ENCODE measurements around the gene ZNF574. TPM values are rescaled to one million over a fixed set of nuclear protein-coding genes. Genes with fewer than 3 reads are reported as not detected.

Gene ZNF574
- total and polyA plus RNA-seq, 2 donors (not counting 3 experiments of a cell fraction or from before 2014, with no cell fraction given) = 13.6 to 15.3 TPM

DNA sequence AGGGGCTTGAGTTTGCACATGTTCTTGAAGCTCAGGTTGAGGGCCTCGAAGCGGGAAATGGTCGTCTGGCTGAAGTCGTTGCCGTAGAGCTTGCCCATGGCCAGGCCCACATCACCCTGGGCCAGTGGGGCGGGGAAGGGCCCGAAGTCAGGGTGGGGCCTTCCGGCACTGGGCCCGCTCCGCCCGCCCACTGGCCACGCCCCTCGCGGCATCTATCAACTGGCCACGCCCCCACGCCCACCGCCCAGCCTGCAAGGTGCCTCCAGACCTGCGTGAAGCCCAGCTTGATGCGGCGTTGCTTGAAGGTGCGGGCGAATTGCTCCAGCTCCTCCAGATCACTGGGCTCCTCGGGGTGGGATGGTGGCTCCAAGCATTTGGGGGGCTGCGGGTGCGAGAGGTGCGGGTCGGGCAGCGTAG lies 19.9 kb downstream of the ZNF574 start:
- H3K4me1 ChIP-seq (ENCODE audit: control insufficient read depth, extremely low read depth, insufficient read depth, low read length) = peaks cover 16% of the 10 kb centered on the region
- no peak overlapping the region for H2AFZ ChIP-seq (ENCODE audit: low read depth, low read length)
- dilution Hi-C loops (cut with MboI; ENCODE audit: extremely low pct_ligation_motif_present, low sequenced_read_pairs) (no loop called here), intact Hi-C loops (cut with micrococcal nuclease) (no loop called here)
- H3K9me3 ChIP-seq (replicated peaks; ENCODE audit: control insufficient read depth, insufficient read depth, low read length) = no peaks in the 10 kb centered on the region
- no TSS peak for BruUV-seq (replicated peaks)
- no peak overlapping the region for H3K4me2 ChIP-seq (ENCODE audit: insufficient read depth, low read length)
- no peaks in the 10 kb centered on the region for H3K27me3 ChIP-seq (ENCODE audit: control insufficient read depth in 2 of 2, insufficient read depth in 2 of 2, low read length in 2 of 2)
- H3K4me3 ChIP-seq (replicated peaks in 1 of 3; ENCODE audit: insufficient read depth in 1 of 3, low read depth in 1 of 3, low read length in 3 of 3) = no peak overlapping the region
- no peak for DNase-seq (ENCODE audit: low read depth, low spot score)
- CTCF ChIA-PET = interaction anchor here (0.7 to 1.7 kb wide), 2 partner anchors 14 to 72 kb away, joined by 3 to 4 read pairs; no protein-coding TSS in a partner anchor
- no peak overlapping the region for H3K9ac ChIP-seq (replicated peaks; ENCODE audit: extremely low read depth, insufficient read depth, low read length)
- POLR2A ChIA-PET = no interaction called here
- TF ChIP-seq FOS (IDR thresholded peaks at IDR 0.05; ENCODE audit: borderline replicate concordance, insufficient read depth, low read length) (no peak), MYC (IDR thresholded peaks at IDR 0.05; ENCODE audit: low read depth, low read length) (no peak), POLR2A (IDR thresholded peaks at IDR 0.05; ENCODE audit: low read depth, low read length) (no peak), EZH2 (IDR thresholded peaks at IDR 0.05; ENCODE audit: borderline replicate concordance, low read depth, low read length, severe bottlenecking) (no peak), POLR2AphosphoS5 (IDR thresholded peaks at IDR 0.05; ENCODE audit: insufficient read depth, low read depth, low read length) (no peak), GATA2 (IDR thresholded peaks at IDR 0.05; ENCODE audit: insufficient read depth, insufficient read length, low read depth, low read length) (no peak), JUN (IDR thresholded peaks at IDR 0.05; ENCODE audit: borderline replicate concordance, insufficient read depth, insufficient read length, low read depth) (no peak)
- TF ChIP-seq, protein P1, sequence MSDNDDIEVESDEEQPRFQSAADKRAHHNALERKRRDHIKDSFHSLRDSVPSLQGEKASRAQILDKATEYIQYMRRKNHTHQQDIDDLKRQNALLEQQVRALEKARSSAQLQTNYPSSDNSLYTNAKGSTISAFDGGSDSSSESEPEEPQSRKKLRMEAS (IDR thresholded peaks at IDR 0.05; ENCODE audit: insufficient read depth, insufficient read length) = no peak
- TF ChIP-seq, protein P2, sequence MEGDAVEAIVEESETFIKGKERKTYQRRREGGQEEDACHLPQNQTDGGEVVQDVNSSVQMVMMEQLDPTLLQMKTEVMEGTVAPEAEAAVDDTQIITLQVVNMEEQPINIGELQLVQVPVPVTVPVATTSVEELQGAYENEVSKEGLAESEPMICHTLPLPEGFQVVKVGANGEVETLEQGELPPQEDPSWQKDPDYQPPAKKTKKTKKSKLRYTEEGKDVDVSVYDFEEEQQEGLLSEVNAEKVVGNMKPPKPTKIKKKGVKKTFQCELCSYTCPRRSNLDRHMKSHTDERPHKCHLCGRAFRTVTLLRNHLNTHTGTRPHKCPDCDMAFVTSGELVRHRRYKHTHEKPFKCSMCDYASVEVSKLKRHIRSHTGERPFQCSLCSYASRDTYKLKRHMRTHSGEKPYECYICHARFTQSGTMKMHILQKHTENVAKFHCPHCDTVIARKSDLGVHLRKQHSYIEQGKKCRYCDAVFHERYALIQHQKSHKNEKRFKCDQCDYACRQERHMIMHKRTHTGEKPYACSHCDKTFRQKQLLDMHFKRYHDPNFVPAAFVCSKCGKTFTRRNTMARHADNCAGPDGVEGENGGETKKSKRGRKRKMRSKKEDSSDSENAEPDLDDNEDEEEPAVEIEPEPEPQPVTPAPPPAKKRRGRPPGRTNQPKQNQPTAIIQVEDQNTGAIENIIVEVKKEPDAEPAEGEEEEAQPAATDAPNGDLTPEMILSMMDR (IDR thresholded peaks at IDR 0.05; ENCODE audit: extremely low read depth in 1 of 2, insufficient read depth in 1 of 2, low read depth in 1 of 2, low read length in 2 of 2) = no peak
- H3K79me2 ChIP-seq (ENCODE audit: control insufficient read depth, insufficient read depth, low read length) = no peaks in the 10 kb centered on the region
- no peak for FAIRE-seq
- no peaks in the 10 kb centered on the region for H4K20me1 ChIP-seq (replicated peaks; ENCODE audit: control insufficient read depth, extremely low read depth, insufficient read depth, low read length)
- H3K27ac ChIP-seq (ENCODE audit: insufficient read depth, low read depth, low read length) = no peak overlapping the region
- H3K36me3 ChIP-seq (ENCODE audit: control insufficient read depth in 2 of 2, extremely low read depth in 1 of 2, insufficient read depth in 2 of 2, low read length in 2 of 2) = no peaks in the 10 kb centered on the region
- no peaks in the 10 kb centered on the region for H3K9me1 ChIP-seq (replicated peaks; ENCODE audit: control insufficient read depth, extremely low read depth, insufficient read depth, low read length)

All from endothelial cell of umbilical vein (primary cell).